GM21528 (cell line): ENCODE data around the gene KRTAP10-7.
"Not testable (repeated sequence)": the region's sequence is repeated elsewhere in the genome, so short reads cannot be mapped to it uniquely, and the experiment has no call there.

Experiments
- ATAC-seq: cut with Tn5 transposase; IDR thresholded peaks from one replicate; pipeline ENCODE4 v1.9.1; 2021; ENCODE audit warnings: mild to moderate bottlenecking, moderate library complexity; ENCODE audit not compliant: unreplicated experiment, low FRiP score

KRTAP10-7 gene

DNA sequence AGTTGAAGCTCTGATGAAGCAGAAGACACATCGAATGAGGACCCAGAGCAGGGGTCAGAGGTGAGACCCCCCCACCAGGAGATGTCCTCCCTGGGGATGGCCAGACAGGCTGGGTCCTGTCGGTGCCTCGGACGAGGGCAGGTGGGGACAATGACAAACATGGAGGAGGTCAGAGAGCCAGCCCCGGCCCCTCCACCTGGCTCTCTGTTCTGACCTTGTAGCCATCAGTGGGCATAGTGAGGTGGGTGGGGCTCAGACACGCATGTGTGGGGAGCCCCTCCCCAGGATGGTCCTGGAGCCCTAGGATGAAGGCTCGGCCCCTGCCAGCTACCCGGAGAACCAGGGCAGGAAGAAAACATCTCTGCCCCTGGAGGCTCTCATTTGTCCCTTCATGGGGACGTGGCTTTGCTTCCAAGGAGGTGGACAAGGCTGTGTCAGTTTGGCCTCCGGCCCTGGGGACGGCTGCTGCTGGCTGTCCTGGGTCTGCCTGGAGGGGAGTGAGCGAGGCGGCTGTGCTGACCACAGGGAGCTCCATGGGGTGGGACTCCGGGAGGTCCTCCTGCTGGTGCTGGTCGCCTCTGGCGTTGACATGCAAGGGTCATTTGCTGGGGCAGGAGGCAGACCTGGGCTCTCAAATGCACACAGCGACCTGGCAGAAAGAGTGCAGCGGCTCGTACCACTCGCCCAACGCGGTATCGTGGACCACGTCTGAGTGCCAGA is 10.7 kb upstream of the KRTAP10-7 start:
- no peak for ATAC-seq

DNA sequence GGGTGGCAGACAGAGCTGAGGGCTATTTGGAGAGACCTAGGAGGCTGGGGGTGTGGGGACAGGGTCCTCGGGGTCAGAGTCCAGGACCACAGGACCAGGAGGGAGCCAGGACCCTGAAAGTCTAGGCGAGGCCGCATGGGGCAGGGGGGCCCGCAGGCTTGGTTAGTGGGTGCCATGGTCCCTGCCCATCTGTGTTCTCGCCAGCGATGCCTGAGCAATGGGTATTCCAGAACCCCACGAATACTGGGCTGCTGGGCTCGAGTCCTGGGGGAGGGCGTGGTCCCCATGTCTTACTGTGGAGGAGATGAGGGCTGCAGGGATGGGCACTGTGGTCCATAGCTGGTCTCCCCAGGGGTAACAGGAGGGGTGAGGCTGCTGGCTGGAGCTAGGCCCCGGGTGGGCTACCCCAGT is 10.1 kb upstream of the KRTAP10-7 start:
- no peak for ATAC-seq

DNA sequence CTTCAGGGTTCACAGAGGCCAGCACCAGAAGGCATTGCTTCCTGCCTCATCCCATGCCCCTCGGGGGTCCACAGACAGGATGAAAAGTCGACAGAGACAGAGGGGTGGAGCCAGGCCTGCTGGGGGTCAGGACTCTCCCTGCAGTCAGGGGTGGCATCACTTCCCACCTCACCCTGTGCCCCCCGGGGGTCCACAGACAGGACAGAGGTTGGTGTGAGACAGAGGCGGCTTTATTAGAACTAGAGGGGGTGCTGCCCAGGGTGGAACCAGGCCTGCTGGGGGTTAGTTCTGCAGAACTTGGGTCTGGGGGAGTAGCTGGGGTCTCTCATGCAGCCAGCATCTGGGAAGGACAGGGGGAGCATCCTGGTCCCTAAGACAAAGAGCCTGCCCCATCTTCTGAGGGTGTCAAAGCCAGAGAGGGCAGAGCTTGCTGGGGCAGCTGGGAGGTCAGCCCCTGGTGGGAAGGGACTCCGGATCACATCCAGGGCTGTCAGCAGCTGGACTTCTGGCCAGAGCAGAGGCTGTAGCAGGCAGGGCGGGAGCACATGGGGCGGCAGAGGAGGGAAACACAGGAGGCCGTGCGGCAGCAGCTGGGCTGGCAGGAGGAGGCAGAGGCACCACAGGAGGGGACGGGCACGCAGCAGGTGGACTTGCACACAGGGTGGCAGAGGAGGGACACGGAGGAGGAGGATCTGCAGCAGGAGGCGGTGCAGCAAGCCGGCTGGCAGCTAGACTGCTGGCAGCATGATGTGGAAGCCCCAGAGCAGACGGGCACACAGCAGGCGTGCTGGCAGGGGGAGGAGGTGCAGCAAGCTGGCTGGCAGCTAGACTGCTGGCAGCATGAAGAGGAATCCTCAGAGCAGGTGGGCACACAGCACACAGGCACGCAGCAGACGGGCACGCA is 9.2 kb upstream of the KRTAP10-7 start:
- ATAC-seq, result not testable (repeated sequence)

DNA sequence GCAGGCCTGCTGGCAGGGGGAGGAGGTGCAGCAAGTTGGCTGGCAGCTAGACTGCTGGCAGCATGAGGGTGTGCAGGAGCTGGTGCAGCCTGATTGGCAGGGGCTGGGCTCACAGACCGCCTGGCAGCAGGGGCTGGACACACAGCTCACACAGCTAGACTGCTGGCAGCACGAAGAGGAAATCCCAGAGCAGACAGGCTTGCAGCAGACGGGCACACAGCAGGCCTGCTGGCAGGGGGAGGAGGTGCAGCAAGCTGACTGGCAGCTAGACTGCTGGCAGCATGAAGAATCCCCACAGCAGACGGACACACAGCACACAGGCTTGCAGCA is 8.6 kb upstream of the KRTAP10-7 start:
- not testable (repeated sequence) for ATAC-seq

DNA sequence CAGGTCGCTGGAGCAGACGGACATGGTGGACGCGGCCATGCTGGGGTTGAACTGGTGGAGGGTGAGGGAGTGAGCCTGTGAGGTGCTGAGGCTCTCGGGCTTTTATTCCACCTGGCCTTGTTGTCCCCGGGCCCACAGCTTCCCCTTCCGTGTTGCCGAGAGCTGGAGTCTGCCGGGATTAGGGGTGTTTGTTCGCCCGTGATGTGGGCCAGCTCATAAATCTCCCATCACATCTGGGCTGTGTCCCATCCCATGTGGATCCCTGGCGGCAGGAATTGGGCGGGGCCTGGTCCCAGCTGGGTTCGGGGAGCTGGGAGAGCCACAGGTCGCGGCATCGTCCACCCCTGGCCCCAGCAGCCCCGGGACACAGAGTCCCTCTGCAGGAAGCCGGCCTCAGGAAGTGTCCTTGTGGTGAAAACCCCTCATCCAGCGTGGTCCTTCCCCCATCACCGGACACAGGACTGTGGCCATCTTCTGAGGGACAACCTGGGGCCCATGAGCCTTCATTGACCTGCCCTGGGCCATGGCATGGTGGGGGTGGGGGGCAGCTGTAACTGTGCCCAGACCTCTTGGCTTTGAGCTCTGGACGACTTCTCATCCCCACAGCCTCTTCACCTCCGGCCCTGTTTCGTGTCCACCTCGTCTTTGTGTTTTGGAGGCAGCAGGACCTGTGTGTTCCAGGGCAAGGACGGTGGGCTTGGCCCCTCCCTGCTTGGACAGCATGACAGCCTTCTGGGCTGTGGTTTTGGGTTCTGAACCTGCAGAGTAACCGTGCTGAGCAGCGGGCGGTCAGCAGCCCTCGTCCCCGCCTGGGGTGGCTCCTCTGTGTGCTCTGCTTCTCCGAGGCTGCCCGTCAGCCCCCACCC is 7.7 kb upstream of the KRTAP10-7 start, which contains the start of gene KRTAP10-6:
Gene KRTAP10-6 (minus strand): TSS at position 60 of the 866 bp plus-strand sequence. CDS start 21 bp downstream, at position 39.
- ATAC-seq, result no peak

DNA sequence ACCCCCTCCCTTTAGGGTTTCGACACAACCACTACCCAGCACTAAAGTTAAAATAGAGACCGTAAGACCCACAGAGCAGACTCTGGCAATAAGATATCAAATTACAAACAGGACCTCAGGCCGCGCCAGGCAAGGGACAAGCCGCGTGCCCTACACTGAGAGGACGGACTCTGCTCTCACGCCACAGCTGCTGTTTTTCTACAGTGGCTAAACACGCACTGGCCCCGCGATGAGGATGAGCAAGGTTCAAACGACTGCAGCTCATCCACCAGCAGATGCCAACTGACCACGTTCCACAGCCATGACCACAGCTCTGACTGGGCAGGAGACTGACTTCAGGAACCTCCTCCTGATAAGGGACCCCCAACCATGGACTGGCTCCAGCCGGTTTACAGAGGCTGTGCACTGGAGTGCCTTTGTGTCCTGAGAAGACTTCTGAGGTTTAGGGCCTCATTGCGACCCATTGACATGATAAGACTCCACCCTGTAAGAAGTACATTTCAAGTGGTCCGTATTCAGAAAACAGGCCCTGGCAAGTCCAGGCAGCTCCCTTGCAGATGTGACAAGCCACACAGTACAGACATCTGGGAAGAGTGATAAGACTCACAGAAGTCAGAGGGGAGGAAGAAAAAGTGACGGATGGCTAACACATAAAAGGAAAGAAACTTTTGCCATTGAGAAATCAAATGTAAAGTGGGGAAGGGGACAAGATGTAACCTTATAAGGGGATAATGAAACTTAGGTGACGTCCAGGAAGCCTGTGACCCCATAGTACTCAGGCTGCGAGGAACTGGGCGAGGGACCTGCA is 6.6 kb upstream of the KRTAP10-7 start:
- no peak for ATAC-seq

DNA sequence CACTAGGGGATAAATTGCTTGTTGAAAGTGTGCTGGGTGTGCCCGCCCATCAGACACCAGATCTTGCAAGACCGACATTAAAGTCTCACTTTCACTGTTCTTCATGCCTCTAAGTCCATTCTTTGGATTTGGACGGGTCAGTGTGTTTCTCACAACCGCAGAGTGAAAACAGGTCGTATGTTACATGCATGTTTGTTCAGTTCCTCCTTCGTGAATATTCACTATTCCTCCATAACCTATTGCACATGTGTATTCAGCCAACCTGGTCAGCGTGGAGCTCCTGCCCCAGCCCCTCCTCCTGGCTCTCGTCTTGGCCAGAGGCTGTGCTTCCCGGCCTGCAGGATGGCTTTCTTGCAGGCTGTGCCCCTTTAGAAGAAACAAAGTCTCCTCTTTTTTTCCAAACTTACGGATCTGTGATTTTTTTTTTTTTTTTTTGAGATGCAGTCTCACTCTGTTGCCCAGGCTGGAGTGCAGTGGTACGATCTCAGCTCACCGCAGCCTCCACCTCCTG is 5.9 kb upstream of the KRTAP10-7 start:
- no peak for ATAC-seq

DNA sequence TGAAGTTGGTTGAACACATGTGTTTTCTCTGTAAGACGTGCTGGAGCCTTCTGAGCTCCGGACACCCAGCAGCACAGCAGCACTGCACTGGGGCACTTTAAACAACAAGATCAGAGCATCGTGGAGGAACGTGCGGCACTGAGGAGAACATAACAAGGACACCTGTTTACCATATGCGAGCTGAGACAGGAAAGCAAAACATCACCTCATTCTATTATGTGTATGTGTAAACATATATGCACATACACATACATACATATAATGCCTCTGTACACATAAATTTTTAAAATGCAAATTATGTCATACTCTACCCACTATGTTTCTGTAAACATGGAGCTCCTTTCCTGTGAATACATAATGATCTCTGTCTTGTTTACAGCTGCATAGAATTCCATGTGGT is 4.9 kb upstream of the KRTAP10-7 start:
- no peak for ATAC-seq

DNA sequence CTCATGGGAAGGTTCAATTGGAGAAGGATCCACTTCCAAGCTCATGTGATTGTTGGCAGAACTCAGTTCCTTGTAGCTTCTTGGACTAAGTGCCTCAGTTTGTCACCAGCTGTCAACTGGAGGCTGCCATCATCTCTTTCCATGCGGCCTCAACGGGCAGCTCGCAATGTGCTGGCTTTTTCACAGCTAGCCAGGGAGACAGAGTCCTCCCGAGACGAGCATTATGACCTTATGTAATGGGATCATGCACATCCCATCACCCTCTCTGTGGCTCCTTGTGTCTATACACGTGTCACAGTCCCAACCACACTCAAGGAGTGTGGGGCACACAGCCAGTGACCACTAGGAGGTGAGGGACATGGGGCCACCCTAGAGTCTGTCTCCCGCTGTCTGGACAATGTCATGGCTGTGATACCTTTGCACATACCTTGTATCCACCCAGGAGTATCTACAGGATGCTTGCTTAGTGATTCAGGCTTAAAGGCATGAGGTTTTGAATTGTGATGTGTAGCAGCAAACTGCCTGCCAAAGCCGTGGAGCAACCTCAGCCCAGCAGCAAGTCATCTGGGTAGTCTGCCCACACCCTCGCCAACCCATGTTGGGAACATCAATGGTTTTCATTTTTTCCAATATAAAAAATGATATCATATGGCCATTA is 4.2 kb upstream of the KRTAP10-7 start:
- ATAC-seq, result no peak

DNA sequence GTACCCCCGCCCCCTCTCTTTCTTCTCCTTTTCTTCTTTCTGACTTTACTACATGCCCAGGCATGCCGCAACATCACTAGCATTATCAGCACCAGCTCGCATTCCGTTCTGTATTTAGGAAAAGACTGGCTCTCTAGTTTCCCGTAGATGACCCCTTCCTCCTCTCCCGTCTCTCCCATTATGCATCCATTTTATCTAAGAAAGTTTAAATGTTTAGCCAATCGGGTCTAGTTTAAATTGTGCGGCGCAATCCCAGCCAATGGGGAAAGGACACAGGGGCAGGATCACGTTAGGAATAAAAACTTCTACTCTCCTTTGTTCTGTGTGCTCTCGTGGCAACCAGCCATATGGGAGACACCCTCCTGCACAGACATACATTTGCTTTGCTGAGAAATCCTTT is 2.3 kb upstream of the KRTAP10-7 start:
- ATAC-seq, result no peak

DNA sequence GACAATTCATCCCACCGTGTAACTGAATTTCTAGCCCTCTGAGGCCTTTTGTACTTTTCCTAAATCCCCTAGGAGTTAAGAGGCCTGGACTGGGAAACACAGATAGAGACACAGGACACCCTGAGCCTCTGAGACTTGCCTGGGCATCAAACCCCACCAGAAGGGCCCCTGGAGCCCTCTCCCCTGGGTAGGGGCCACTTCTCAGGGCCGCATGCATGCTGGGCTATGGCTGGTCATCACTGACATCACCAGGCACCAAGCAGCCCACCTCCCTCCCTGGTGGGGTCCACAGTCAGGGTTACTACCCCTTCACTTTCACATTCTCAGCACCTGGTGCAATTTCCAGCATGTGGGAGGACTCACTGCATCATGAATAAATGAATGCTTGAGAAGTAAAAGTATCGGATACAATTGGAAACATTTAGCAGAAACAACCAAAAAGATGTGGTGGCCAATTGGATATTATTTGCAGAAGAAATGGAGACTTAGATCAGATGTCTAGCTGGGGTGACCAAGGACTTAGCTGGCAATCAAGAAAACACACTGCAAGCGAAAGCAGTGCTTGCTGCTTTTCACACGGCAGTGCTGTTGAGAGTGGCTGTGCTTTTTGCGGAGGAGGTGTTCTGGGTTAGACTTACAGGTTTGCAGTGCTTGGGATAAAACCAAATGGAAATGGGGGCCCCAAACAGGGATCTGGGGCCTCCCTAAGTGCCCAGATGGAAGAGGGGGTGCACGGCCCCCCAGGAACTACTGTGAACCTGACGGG is 950 bp upstream of the KRTAP10-7 start:
- no peak for ATAC-seq

DNA sequence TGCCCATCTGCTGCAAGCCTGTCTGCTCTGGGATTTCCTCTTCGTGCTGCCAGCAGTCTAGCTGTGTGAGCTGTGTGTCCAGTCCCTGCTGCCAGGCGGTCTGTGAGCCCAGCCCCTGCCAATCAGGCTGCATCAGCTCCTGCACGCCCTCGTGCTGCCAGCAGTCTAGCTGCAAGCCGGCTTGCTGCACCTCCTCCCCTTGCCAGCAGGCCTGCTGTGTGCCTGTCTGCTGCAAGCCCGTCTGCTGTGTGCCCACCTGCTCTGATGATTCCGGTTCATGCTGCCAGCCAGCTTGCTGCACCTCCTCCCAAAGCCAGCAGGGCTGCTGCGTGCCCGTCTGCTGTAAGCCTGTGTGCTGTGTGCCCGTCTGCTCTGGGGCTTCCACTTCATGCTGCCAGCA is 694 bp downstream of the KRTAP10-7 start:
- not testable (repeated sequence) for ATAC-seq

DNA sequence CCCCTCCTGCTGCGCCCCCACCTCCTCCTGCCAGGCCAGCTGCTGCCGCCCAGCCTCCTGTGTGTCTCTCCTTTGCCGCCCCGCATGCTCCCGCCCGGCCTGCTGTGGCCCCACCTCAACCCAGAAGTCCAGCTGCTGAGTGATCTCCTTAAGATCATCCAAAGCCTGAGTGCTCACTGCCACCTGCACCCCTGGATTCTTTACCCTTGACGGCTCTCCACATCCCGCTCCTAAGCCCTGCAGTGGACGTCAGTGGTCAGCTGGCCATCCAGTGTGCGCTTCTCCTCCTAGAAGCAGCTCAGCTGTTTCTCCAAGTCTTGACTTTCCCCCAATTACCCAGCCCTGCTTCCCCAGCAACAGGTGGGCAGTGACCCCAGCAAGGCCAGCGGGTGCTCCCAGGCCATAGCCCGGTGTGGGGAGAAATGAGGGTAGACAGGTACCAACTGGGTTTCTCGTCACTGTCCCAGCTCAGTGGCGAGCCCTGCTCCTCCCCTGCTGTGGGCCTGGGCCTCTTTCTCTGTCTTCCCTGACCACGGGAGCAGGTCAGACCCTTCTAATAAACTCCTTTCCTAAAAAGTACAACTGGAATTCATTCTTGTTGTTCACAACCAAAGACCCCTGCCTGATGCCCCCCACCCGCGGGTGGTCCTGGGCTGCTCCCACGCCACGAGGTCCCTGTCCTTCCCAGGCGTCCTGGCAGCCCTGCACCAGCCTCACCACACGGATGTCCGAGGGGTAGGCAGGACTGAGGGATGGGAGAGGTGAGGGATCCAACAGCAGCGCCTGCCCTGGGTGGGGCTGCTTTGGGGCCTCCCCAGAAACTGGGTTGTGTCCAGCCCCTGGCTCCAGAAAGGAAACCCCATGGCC is 1.4 kb downstream of the KRTAP10-7 start:
- ATAC-seq, result no peak

DNA sequence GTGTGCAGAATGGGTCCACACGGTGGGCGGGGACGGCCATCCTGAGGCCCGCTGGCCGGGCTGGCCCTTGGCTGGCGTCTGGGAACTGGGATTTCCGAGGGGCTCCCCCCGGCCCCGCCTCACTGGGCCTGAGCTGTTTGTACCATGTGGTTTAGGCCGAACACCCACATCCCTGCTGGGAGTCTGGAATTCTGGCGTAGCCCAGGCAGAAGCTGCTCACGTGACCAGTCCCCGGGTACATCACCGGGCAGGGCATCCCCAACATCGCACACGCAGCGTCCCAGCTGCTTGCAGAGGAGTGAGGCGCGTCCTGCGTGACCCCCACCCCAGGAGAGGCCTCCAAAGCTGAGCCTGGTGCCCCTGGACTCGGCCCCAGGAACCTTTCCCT is 2.1 kb downstream of the KRTAP10-7 start:
- ATAC-seq, result no peak

DNA sequence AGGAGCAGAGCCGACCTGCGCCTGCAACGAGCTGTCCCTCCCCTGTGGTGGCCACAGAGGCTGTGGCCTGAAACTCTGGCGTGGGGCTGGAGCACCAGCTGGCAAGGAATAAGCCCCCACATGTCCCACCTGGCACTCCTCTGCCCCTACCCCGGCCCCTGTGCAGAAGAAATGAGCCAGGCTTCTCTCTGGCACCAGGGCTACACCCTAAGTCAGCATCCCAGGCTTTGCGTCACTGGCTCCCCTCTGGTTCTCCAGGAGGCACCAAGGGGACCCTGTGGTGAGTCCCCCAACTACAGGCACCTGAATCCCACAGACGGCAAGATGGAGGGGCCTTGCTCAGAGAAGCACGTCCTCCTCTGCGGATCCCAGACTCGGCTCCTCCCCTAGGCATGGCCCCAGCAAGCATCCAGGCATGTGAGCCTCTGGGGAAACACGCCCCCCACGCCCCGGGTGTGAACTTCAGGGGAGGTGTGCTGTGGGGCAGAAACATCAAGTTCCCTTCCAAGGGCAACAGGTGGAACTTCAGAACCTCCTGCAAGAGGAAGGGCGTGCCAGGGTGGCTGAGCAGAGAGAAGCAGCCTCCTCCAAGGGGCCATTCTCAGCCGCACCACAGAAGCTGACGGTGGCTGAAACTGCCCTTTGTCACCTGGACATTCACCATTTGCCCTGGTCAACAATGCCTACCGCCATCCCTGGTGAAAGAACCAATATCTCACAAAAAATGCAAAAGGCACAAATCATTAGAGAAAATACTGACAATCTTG is 2.9 kb downstream of the KRTAP10-7 start:
- no peak for ATAC-seq

DNA sequence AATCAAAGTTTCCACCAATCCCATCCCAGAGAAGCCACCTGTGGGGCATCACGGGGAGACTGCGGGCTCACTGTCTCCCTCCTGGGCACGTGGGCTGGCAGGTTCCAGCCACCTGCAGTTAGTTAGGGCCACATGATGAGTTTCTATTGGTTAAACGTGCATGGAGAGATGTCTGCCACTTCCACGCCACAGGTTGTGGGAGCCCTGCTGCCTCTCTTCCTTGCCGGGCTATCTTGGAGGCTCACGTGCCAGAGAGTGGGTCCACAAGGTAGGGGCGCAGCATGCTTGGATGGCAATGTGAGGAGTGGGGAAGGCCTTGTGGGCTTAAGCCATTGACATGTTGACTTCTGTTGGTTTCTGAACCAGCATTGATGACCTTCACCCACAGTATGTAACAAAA is 3.5 kb downstream of the KRTAP10-7 start:
- ATAC-seq, result no peak

DNA sequence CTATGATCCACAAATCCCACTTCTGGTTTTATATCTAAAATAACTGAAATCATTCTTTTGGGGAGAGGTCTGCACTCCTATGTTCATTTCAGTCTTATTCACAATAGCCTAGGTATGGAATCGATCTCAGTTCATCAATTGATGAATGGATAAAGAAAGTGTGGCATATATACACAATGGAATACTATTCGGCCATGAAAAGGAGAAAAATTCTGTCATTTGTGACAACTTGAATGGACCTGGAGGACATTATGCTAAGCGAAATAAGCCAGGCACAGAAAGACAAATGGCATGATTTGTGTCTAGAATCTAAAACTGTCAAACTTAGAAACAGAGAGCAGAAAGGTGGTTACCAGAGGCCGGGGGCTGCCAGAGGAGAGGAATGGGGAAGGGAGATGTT is 6.1 kb downstream of the KRTAP10-7 start:
- no peak for ATAC-seq
